Measurements from ENCODE around the gene MYL6. TPM values are rescaled to one million over a fixed set of nuclear protein-coding genes. Genes with fewer than 3 reads are reported as not detected.

MYL6 gene
- total RNA-seq, 1 donor from 2014 or later, result 1,233 TPM

DNA sequence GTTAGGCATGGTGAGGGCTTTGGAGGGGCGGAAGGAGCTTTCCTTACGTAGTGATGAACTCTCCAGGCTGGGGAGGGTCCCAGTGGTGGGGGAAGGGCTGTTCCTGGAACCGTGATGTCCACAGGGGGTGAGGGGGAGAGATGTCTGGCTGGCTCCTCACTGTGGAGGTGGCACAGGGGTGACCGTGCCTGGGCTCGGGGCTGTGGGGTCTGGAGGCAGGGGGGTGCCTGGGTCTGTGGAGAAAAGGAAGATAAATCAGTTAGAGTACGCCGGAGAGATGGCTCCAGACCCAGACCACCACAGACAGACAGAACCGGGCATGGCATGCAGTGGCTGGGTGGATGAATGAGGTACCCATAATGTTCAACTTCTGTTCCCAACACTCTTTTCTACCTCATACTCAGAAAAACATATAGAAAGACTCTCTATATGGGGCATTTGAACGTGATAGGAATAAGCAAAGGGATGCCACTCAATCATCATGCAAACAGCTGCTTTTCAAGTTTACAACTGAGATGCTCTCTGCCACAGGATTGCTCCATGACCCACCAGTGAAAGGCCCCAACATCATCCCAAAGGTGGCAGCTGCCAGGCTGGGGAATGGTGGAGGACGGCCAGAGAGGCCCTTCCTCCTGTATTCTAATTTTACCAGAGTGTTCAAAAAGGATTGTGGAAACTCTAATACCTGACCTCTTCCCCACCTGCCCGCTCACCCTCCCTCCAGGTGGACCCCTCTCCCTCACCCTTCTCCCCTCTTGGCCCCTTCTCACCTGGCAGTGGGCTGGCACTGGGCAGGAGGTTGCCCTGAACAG, 5.6 kb downstream of the MYL6 start:
- H3F3A ChIP-seq (ENCODE audit: low read depth), result peaks cover 72% of the 10 kb centered on the region
- H3K4me2 ChIP-seq, result peak overlapping the region; percentile 90
- peak overlapping the region; percentile 20 for H3K27ac ChIP-seq
- peaks cover 24% of the 10 kb centered on the region for H3K79me2 ChIP-seq (ENCODE audit: low read depth)
- peaks cover 4% of the 10 kb centered on the region for H3K36me3 ChIP-seq
- no peaks in the 10 kb centered on the region for H3K27me3 ChIP-seq
- H3K9me3 ChIP-seq (ENCODE audit: low read depth), result no peaks in the 10 kb centered on the region
- no peak for DNase-seq (ENCODE audit: low spot score)
- Mint-ChIP-seq H3K27me3 (ENCODE audit: insufficient read depth, low read depth) (peaks cover 20% of the 10 kb centered on the region), H3K9me3 (no peaks in the 10 kb centered on the region), H3K36me3 (peaks cover 63% of the 10 kb centered on the region), H3K4me3 (peak overlapping the region; percentile 41), H3K4me1 (peaks cover 51% of the 10 kb centered on the region), H3K27ac (no peak overlapping the region)
- H3K4me3 ChIP-seq, result no peak overlapping the region
- H2AFZ ChIP-seq (replicated peaks), result no peak overlapping the region
- H3K4me1 ChIP-seq, result peaks cover 45% of the 10 kb centered on the region
- no peak overlapping the region for H3K9ac ChIP-seq
- TF ChIP-seq EZH2 (IDR thresholded peaks at IDR 0.05) (no peak), EZH2phosphoT487 (IDR thresholded peaks at IDR 0.05) (no peak)
- TF ChIP-seq, protein P1, sequence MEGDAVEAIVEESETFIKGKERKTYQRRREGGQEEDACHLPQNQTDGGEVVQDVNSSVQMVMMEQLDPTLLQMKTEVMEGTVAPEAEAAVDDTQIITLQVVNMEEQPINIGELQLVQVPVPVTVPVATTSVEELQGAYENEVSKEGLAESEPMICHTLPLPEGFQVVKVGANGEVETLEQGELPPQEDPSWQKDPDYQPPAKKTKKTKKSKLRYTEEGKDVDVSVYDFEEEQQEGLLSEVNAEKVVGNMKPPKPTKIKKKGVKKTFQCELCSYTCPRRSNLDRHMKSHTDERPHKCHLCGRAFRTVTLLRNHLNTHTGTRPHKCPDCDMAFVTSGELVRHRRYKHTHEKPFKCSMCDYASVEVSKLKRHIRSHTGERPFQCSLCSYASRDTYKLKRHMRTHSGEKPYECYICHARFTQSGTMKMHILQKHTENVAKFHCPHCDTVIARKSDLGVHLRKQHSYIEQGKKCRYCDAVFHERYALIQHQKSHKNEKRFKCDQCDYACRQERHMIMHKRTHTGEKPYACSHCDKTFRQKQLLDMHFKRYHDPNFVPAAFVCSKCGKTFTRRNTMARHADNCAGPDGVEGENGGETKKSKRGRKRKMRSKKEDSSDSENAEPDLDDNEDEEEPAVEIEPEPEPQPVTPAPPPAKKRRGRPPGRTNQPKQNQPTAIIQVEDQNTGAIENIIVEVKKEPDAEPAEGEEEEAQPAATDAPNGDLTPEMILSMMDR (IDR thresholded peaks at IDR 0.05), result no peak
- H4K20me1 ChIP-seq (ENCODE audit: low read depth), result peaks cover 65% of the 10 kb centered on the region

DNA sequence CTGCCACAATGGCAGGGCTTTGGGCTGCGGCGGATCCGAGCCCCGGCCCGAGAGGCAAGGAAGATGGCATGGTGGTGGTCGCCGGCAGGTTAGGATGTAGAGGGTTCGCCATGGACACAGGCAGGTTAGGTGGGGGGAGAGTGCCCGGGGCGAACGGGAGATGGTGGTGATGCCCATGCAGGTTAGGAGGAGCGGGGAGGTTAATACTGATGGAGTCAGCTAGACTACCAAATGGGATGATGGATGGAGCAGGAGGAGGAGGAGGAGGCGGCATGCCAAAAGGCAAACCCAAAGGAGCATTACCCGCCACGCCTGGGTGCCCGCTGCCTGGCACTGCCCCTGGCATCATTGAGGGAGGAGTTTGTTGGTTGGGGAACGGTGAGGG, 6.2 kb downstream of the MYL6 start:
- TF ChIP-seq EZH2phosphoT487 (IDR thresholded peaks at IDR 0.05), result no peak
- H3K27me3 Mint-ChIP-seq (ENCODE audit: insufficient read depth, low read depth), result peaks cover 14% of the 10 kb centered on the region
- H3K79me2 ChIP-seq (ENCODE audit: low read depth), result peaks cover 18% of the 10 kb centered on the region
- H4K20me1 ChIP-seq (ENCODE audit: low read depth), result peaks cover 59% of the 10 kb centered on the region
- H3K36me3 ChIP-seq, result peaks cover 4% of the 10 kb centered on the region
- H3K9me3 Mint-ChIP-seq, result no peaks in the 10 kb centered on the region
- H3K9ac ChIP-seq, result no peak overlapping the region
- no peak overlapping the region for H2AFZ ChIP-seq (replicated peaks)
- H3K27ac Mint-ChIP-seq, result no peak overlapping the region
- DNase-seq (ENCODE audit: low spot score), result no peak
- no peaks in the 10 kb centered on the region for H3K27me3 ChIP-seq
- no peak overlapping the region for H3K4me3 Mint-ChIP-seq
- no peak overlapping the region for H3K4me3 ChIP-seq
- H3K4me1 ChIP-seq, result peaks cover 45% of the 10 kb centered on the region
- peaks cover 66% of the 10 kb centered on the region for H3F3A ChIP-seq (ENCODE audit: low read depth)
- peaks cover 62% of the 10 kb centered on the region for H3K36me3 Mint-ChIP-seq
- no peaks in the 10 kb centered on the region for H3K9me3 ChIP-seq (ENCODE audit: low read depth)
- H3K4me2 ChIP-seq, result no peak overlapping the region
- H3K27ac ChIP-seq, result peak overlapping the region; percentile 20
- peaks cover 45% of the 10 kb centered on the region for H3K4me1 Mint-ChIP-seq

DNA sequence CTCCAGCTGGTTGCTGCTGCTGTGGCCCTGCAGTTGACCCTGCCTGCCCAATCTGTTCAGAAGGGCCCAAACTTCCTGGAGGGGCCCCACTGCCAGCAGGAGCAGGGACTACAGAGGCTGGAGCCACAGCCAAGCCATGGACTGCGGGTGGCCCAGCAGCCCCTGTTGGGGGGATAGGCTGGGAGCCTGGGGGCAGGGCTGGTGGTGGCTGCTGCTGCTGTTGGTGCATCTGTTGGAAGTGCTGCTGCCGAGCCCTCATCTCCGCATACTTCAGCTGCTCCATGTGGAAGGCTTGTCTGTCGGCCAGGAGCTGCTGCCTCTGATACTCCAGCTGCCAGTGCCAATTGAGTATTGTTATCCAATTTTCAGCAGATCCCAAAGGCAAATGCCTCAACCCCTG, 7.2 kb downstream of the MYL6 start:
- Histone ChIP-seq H4K20me1 (ENCODE audit: low read depth) (peaks cover 49% of the 10 kb centered on the region), H2AFZ (replicated peaks) (no peak overlapping the region), H3K79me2 (ENCODE audit: low read depth) (peaks cover 7% of the 10 kb centered on the region), H3K4me2 (no peak overlapping the region), H3K9ac (no peak overlapping the region), H3K9me3 (ENCODE audit: low read depth) (no peaks in the 10 kb centered on the region), H3K27ac (no peak overlapping the region), H3K4me3 (no peak overlapping the region), H3K27me3 (no peaks in the 10 kb centered on the region), H3K4me1 (peaks cover 35% of the 10 kb centered on the region), H3K36me3 (peaks cover 4% of the 10 kb centered on the region), H3F3A (ENCODE audit: low read depth) (peaks cover 56% of the 10 kb centered on the region)
- Mint-ChIP-seq H3K27ac (no peak overlapping the region), H3K36me3 (peaks cover 56% of the 10 kb centered on the region), H3K27me3 (ENCODE audit: insufficient read depth, low read depth) (peaks cover 13% of the 10 kb centered on the region), H3K9me3 (no peaks in the 10 kb centered on the region), H3K4me3 (no peak overlapping the region), H3K4me1 (peaks cover 35% of the 10 kb centered on the region)
- no peak for DNase-seq (ENCODE audit: low spot score)
- TF ChIP-seq, protein P1 (IDR thresholded peaks at IDR 0.05), result no peak
- TF ChIP-seq EZH2 (IDR thresholded peaks at IDR 0.05) (no peak), EZH2phosphoT487 (IDR thresholded peaks at IDR 0.05) (no peak)

DNA sequence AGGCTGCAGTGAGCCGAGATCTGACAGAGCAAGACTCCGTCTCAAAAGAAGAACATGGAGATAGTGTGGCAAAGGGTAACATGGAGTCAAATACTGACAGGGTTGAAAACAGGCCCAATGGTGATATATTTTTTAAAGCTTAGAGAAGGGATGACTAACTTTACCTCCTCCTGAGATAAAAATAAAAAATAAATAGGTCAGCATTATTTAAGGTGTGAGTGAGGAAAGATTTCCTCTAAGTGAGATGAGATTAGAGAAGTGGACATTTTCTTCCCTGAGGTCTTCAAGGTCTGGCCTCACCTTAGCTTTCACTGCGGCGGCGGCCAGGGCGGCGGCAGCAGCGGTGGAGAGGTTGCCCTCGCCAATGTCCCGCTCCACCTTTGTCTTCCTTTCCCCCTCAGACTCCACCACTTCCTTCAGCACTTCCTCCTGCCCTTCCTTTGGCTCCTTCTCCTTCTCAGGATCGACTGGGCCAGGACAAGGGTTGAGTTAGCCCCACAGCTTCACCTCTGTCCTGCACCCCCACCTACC, 11.1 kb downstream of the MYL6 start:
- Histone ChIP-seq H3K36me3 (peaks cover 11% of the 10 kb centered on the region), H4K20me1 (ENCODE audit: low read depth) (peaks cover 10% of the 10 kb centered on the region), H3K4me1 (no peaks in the 10 kb centered on the region), H3K27ac (no peak overlapping the region), H3K9ac (no peak overlapping the region), H3K4me3 (no peak overlapping the region), H3K27me3 (no peaks in the 10 kb centered on the region), H3K79me2 (ENCODE audit: low read depth) (no peaks in the 10 kb centered on the region), H3F3A (ENCODE audit: low read depth) (peaks cover 20% of the 10 kb centered on the region), H3K9me3 (ENCODE audit: low read depth) (no peaks in the 10 kb centered on the region), H3K4me2 (no peak overlapping the region), H2AFZ (replicated peaks) (no peak overlapping the region)
- H3K9me3 Mint-ChIP-seq, result no peaks in the 10 kb centered on the region
- H3K4me1 Mint-ChIP-seq, result no peaks in the 10 kb centered on the region
- TF ChIP-seq, protein P1 (IDR thresholded peaks at IDR 0.05), result no peak
- TF ChIP-seq EZH2phosphoT487 (IDR thresholded peaks at IDR 0.05) (no peak), EZH2 (IDR thresholded peaks at IDR 0.05) (no peak)
- no peak for DNase-seq (ENCODE audit: low spot score)
- no peak overlapping the region for H3K4me3 Mint-ChIP-seq
- no peak overlapping the region for H3K27ac Mint-ChIP-seq
- peaks cover 41% of the 10 kb centered on the region for H3K36me3 Mint-ChIP-seq
- peaks cover 2% of the 10 kb centered on the region for H3K27me3 Mint-ChIP-seq (ENCODE audit: insufficient read depth, low read depth)

Measured in neural progenitor cell (in vitro differentiated cells).